Stimulated activated CD8-positive, alpha-beta memory T cell treated with anti-CD3 and anti-CD28 coated beads, Interleukin-15, amount 100 ng/mL, for 24 hours (primary cell): ENCODE measurements around the gene TTN.

ENCODE experiments used
- DNase-seq: peaks from one replicate; pipeline ENCODE4 v3.0.0-alpha.2; 2020; ENCODE audit warnings: low read depth

Gene TTN

DNA sequence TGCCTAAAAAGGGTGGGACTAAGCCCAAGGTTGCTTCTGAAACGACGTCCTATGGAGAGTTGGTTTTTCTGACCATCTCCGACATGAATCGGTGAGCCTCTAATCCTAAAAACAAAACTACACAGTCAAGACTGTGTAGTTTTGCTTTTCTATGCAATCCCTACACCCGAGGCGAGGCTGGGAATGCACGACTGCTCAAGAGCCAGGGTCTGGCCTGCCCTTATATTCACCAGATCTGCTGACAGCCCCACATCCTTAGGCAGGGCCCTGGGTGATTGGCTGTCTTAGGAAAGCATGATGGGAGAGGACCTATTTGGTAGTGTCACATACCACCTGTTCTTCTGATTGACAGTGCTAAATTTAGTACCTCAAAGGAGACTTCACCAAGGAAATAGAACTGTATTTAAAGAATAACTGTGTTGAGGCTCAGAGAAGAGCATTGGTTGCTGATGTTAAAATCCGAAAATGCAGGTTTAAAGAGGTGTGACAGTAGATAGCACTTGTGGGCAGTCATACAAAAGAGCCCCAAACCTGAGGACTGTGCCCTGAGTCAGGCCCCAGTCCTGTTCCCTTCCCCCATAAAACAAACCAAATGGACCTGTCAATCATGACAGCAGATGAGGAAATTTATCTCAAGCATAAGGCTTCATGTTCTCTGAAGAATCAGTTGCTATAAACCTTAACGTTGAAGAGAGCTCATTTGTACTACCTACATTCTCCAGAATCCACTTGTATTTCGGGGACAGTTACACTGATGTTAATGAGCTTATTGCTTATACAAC, at the start of gene TTN:
TTN (minus strand) TSS at position 197 of the 782 bp plus-strand sequence. CDS start 2,781 bp downstream, outside the sequence.
- DNase-seq: no peak

DNA sequence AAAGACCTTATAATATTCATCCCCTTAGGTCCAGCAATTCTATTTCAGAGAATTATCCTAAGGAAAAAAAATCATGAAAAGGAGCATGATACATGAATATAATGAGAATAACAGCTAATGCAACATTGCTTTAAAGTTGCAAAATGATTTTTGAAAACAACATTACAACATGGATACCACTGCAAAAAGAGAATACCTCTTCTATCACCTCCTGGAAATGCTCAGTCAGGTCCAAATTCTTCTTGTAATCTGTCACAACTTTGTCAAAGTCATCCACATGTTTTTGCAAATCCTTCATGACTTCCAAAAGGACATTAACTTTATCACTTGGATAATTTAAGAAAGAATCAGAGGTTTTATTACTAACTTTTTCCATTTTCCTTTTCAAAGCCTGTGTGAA, 47.9 kb upstream of the TTN start:
- no peak for DNase-seq

DNA sequence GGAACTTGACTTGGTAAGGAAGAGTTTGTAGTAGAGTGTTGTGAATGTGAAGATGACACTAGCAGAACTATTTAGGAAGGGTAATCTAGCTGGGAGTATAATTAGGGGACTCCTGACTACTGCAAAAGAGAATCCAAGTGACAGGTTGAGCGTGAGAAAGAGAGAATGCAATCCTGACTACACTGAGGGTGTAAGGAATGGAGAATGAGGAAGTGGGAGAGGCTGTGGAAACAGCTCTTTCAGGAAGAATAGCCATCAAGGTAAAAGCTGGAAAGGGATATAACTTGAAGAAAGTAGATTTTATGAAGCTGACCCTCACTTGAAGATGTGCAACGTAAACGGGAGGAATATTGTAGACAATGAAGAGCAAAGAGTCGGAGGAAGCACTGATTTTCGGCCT, 41.1 kb upstream of the TTN start:
- no peak for DNase-seq

DNA sequence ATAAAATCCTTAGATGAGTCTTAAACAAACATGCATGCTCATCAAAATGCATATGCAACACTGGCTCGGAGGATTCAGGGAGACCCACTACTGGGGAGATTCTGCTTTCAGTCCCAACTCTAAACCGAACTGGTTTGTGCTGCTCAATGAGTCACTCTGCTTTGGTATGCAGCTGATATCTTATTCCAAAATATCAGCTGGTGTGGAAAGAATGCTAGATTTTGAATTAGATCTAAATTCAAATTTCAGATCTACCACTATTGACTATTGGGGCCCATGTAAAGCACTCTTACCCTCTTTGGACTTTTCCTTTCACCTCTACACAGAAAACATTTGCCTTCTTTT, 39.2 kb upstream of the TTN start:
- no peak for DNase-seq

DNA sequence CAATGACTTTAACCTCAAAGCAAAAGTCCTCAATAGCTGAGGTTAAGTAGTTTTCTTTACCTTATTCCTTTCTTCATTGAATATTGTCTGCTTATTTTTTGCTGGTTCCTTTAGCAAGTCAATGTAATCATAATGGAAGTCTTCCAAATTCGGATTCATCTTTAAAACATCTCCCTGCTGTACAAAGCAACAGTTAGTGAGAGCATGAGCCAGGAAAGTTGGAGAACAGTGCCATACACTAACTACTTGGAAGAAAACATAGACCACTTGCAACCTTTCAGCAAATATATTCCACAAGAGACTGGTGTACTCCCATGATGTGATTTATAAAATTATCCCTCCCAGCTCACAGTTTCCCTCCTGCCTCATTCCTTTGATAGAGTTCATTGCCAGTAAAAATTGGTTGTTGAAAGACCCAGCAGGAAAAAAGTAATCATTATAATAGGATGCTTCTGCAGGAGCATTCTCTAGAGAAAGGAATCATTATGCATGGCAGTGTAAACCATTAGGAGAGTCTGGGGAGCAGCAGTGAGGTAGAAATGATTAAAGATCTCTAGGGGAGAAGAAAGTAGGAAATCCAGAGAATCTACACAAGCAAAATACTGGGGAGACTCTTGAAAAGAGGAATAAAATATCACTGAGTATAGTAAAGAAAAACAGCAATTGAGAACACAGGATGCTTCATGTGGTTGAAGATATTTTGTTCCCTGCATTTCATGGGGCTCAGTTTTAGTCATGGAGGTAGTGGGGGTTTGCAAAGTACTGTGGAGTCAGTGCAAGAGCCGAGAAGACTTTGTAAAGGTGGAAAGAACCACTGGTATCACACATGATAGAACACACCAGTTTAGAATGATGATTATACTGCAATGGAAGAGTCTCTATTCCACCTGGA, 38.6 kb upstream of the TTN start:
- DNase-seq: no peak

DNA sequence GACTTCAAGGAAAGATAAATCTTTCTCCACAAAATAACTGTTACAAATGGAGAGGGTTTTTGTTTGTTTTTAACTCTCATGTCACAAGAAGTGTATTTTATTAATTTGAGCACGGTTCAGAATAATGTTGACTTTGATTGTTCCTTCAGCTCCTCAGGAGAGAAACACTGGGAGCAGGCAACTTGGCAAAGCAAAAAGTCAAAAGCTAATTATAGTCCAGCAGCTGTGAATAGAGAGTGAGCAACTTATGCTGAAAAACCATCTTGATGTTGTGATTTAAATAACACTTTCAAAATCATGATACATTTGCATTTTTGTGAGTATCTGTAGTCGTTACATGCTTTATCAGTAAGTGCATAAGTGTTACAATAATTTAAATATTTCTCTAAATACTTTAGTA, 37.5 kb upstream of the TTN start:
- DNase-seq: no peak

DNA sequence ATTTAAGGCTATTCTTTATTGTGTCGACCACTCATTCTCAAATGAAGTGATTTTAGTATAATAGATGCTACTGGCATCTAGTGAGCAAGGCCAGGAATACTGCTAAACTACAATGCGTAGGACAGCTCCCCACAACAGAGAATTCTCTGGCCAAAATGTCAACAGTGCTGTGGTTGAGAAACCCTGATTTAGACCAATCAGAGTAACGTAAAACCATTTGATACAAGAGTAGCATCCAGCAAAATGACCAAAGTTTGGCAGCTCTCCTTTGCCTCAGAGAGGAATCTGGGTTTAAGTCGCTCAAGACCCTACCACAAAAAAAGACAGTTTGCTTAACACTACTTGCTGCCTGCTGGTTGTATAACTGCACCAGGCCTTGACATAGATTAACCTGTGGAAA, 37.0 kb upstream of the TTN start:
- no peak for DNase-seq

DNA sequence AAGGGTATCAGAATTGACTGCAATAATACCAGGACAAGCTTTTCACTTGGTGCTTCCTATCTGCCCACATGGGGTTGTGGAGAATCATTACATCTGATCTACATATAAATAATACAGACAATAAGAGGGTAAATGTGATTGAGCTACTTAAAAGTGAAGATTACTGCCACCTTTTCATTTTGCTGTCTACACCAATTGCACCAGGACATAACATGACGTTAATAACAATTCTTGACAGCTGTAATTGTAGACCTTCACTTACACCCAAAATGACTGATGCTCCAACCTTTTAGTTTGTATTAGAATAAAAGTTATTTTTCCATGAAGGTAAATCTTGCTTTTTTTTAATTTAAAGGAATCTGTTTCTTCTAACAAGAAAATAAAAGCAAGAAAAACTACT, 36.5 kb upstream of the TTN start:
- no peak for DNase-seq

DNA sequence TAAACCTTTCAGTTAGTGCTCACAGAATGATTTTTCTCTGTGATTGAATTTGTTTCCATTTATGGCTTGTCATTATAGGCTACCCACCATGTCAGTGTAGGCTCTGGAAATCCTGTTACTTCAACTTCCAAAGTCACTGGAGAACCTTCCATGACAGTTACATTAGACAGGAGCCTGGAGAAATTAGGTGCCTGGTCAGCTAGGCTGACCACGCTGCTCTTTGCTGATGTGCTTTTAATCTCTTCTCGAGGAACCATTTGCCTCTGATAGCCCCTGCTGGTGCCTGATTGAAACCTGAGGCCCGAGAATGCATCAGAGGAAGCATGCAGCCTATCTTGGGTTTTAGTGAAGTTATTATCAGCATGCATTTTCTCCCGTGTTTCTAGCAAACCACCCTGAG, 29.6 kb upstream of the TTN start:
- no peak for DNase-seq

DNA sequence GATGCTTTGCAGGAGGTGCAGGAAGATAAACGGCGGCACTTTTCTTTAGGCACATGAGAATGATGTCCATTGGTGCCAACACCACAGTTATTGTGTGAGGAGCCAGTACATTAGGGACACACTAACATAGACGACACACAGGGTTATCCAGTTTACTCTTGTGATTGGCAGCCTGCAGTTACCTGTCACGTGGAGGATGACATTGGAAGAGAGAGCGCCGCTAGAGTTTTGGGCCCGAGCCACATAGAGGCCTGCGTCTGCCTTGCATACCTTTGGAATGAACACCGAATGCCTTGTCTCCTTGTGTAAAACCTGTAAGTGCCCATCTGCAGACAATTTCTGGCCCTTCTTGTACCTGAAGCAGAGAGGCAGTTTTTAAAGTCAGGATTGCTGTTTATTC, 26.9 kb upstream of the TTN start:
- no peak for DNase-seq

DNA sequence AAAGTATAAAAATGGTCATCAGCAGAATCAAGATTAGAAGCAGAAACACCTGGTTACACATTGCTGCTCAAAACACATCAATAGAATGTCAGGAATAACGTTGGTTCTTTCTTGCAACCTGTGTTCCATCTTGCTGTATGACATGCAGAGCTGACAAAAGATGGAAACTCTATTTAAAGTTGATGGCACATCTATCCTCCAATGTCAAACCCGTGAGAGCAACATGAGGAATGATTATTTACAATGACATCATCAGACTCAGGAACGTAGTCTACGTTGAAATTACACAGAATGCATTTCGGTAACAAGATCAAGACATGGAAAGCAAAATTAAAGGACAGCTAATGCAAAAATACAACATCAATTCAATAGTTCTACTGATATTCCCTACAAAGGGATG, 26.2 kb upstream of the TTN start:
- DNase-seq: no peak

DNA sequence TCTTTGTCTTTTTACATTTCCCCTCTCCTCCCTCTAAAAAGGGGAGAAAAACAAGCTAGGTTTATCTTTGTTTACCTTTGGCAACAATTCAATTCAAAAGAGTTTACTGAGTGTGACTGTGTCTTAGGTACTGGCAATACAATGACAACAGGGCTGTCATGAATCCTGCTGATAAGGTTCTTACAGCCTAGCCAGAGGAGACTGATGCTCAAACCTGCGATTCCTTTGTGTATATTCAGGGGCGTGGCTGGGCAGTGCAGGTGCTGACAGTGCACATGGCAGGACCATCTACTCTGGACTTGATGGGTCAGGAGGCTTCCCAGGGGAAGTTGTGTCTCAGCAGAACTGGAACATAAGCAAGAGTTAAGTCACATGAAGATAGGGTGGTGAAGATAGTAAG, 23.2 kb upstream of the TTN start:
- no peak for DNase-seq

DNA sequence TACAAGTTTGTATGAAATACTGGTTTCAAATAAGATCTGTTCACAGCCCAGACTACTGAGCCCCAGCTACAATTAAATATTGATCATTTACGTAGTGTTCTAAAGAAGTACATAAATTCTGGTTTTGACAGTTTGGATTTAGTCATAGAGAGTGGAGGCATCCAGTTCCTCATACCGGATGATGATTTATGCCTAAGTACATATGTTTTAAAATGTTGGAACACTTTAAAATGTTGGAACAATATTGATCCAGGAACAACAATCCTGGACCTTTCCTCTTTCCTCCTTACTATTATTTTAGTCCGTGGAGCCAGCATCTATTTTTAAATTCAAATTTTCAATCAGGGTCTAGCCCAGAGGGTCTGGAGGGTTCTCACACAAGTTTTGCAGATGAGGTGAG, 22.8 kb upstream of the TTN start:
- DNase-seq: no peak

DNA sequence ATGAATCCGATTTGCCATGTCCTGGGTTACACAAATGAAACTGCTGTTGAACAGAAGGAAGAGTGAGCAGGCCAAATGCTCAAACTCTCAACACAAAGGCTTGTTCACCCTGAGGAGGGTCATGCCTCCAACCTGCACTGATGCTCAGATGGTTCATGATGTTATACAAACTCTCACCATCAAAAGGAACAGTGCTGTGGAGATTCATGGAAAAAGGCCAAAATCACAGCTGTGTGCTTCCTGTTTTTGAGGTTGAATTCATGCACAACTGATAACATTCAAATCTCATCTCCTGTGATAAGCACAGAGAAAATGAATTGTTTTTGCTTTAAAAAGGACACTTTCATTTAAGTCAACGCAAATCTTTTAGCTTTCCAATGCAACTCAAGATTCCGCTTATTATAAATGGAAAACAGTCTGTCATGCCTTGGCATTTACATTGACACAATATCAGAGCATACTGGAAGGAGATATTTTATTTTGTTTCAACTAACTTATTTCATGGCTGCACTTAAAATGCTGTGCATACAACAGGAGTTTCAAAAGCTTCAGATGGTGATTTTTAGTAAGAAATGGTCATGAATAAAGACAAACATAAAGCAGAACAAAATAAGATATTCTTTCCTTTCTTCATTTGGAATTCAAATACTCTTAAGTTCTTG, 22.2 kb upstream of the TTN start:
- no peak for DNase-seq

DNA sequence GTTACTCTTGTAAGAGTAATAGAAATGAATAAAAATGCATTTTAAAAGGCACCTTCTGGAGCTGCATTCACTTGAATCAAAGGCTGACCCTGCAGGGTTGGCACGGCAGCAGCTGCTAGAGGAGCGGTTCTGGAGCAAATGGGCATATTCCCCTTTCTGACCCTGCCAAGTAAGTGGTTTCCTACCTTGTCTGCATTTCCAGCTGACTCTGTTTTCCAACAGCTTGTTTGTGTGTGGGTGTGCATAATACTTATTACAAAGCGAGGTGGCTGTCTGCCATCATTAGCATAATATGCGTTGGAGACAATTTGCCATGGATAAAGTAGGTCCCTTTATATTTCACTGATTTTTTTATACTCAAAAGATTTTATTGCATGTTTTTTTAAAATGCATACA, 21.3 kb upstream of the TTN start:
- no peak for DNase-seq

DNA sequence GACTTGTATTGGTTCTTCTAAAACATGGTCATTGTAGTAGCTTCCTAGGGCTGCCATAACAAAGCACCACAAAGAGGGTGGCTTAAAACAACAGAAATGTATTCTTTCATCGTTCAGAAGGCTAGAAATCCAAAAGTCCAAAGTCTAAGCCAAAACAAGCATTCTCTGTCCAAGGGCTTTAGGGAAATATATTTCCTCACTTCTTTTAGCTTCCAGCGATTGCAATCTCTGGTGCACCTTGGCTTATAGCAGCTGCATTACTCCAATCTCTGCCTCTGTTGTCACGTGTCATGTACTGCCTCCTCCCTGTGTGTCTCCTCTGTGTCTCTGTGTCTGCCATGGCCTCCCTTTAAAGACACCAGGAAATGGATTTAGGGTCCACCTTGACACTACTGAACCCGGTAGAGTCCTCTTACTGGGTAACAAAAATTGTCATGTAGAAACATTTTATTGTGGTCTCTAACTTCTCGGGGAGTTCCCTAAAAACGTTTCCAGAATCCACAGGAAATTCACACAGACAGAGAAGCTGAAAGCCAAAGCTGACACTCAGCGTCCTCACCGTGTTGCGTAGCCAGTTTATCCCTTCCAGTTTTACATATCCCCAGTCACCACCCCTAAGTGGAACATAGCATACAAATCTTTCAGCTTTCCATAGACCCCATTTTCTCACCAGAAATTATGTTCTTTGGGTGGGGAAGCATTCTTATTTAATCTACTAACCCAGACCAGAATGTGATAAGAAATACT, 20.7 kb upstream of the TTN start:
- no peak for DNase-seq

DNA sequence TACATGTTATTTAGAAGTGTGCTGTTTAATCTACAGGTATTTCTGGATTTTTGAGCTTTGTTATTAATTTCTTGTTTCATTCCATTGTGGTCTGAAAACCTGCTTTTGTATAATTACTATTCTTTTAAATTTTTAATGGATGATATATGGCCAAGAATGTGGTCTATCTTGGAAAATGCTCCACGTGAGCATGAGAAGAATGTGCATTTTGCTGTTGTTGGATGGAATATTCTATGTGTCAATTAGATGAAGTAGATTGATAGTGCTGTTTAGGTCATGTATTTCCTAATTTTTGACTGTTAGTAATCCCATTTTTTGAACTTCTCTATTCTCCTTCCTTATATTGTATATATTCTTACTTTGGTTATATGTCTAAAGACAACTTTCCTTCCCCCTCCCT, 19.9 kb upstream of the TTN start:
- no peak for DNase-seq

DNA sequence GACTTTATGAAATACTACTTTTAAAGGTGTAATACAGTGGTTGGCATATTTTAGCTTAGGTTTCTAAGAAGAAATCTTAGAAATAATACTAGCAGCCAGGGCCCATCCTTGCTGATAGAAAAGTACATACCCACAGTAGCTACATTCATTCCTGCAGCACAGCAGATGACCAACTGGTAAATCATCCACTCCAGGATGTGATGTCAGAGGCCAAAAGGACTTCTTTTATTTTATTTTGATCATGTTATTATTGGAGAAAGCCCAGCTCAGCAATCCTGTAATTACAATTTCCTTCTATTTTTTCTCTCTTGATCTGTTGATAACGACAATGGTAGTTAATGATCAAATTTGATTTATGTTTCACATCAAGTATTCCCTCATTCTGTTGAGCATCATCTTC, 18.0 kb upstream of the TTN start:
- no peak for DNase-seq

DNA sequence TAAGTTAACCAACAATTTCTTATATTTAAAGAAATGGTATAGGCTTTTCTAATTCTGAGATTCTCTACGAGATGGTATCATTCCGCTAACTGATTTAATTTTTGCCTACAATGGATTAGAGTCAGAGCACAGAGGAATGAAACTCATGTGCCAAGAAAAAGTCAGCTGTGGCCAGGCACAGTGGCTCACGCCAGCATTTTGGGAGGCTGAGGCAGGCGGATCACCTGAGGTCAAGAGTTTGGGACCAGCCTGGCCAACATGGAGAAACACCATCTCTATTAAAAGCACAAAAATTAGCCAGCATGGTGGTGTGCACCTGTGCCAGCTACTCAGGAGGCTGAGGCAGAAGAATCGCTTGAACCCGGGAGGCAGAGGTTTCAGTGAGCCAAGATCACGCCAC, 17.0 kb upstream of the TTN start:
- DNase-seq: no peak

DNA sequence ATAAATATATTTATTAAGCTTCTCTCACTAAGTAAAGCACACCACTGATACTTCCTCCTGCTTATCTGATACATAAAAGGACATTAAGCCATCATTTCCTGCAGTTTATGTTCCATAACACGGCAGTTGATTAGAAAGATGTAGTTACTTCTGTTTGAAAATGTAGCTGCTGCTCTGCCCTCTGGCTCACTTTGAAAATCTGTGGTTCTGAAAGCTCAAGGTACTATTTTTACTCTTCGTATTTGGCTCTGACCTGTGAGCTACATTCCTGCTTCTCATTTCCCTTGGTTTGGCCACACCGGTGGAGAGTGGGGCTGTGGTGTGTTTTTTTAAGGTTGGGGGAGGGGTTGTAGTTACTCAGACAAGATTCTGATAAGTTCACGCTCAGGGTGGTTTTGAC, 12.8 kb upstream of the TTN start:
- DNase-seq: no peak

DNA sequence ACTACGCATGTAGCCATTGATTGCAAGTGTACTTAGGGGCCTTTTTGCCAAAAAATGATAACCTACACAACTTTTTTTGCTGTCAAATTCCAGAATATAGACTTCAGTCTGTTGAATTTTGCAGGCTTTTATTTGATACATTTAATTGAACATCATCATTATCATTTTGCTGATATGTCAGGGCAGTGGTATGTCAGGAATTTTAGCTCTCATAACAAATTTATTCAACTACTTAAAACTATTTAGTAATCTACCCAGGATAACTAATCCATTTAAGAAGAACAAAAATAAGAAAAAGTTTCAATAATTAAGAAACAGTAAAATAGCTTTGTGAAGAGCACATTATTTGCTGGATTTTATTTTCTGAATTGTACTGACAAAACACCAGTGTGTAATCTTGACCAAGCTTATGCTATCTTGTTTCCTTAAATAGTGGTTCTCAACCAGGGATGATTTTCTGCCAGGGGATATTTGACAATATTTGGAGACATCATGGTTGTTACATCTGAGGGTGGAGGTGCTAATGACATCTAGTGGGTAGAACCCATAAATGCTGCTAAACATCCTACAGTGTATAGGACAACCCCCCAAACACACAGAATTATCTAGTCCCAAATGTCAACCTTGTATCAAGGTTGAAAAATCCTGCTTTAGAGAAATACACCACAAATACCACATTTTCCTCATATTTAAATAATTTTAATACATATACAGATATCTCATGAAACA, 12.1 kb upstream of the TTN start:
- DNase-seq: no peak

DNA sequence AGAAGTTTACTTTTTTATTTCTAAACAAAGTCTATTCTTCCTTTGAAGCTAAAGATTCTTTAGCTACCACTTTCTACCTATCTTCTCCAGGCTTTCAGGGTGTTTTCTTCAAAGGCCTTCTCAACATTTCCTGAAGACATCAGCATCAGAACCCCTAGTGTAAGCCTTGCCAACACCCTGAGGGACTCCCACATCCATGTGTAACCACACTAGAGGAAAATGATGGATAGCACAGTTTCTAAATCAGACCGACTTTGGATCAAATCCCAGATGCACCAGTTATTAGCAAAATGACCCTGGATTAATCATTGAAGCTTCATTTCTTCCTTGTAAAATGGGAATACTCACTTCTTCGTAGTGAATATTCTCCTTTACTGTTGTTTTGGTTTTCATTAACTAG, 4.7 kb upstream of the TTN start:
- no peak for DNase-seq
